Osteocyte (in vitro differentiated cells): ENCODE results near the gene GMPR. TPM values are rescaled to one million over a fixed set of nuclear protein-coding genes. Genes with fewer than 3 reads are reported as not detected.
"Not testable (repeated sequence)": the region's sequence is repeated elsewhere in the genome, so short reads cannot be mapped to it uniquely, and the experiment has no call there.

Source experiments
- DNase-seq: peaks from one replicate; pipeline ENCODE4 v3.0.0; 2021; ENCODE audit warnings: mixed read lengths; ENCODE audit not compliant: unreplicated experiment; ENCODE audit errors: extremely low spot score
- H3K27ac Mint-ChIP-seq: one replicate; pipeline ENCODE4 v1.8.0; 2021; ENCODE audit warnings: mild to moderate bottlenecking, mixed read lengths; ENCODE audit not compliant: unreplicated experiment
- H3K27me3 Mint-ChIP-seq: one replicate; pipeline ENCODE4 v1.8.0; 2021; ENCODE audit warnings: mixed read lengths; ENCODE audit not compliant: unreplicated experiment
- H3K36me3 Mint-ChIP-seq: one replicate; pipeline ENCODE4 v1.8.0; 2021; ENCODE audit warnings: mixed read lengths; ENCODE audit not compliant: unreplicated experiment
- H3K4me1 Mint-ChIP-seq: one replicate; pipeline ENCODE4 v1.8.0; 2021; ENCODE audit warnings: mixed read lengths; ENCODE audit not compliant: unreplicated experiment
- H3K4me3 Mint-ChIP-seq: one replicate; pipeline ENCODE4 v1.8.0; 2021; ENCODE audit warnings: mild to moderate bottlenecking, moderate library complexity, mixed read lengths; ENCODE audit not compliant: unreplicated experiment
- H3K9me3 Mint-ChIP-seq: one replicate; pipeline ENCODE4 v1.8.0; 2021; ENCODE audit warnings: mixed read lengths; ENCODE audit not compliant: unreplicated experiment
- total RNA-seq: library from RNA; stranded (reverse); gene quantifications from 2 replicates; pipeline ENCODE4 v1.2.1, GENCODE V29; 2021
- TF ChIP-seq, protein P1 (sequence below): fragments of 200-600 bp; sonication (generic); IDR thresholded peaks from 2 replicates; pipeline ENCODE4 v1.5.0; 2021; ENCODE audit warnings: antibody characterized with exemption, mild to moderate bottlenecking, moderate library complexity

GMPR gene
- total RNA-seq, 1 donor from 2014 or later: 7.8 TPM

DNA sequence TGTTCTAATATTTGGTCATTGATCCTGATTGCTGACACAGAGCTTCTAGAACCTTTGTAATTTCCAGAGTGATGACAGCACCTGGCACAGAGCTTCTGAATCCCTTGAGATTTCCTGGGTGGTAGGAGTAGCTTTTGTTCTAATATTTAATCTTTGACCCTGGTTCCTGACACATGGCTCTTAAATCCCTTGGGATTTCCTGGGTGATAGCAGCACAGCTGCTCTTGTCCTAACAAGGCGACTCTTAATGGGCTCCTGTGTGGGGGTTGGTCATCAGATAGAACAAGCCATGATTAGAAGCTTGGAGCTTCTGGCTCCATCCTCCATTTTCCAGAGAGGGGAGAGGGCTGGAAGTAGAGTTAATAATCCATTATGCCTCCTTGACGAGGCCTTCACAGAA, 18.4 kb downstream of the GMPR start:
- H3K9me3 Mint-ChIP-seq: no peaks in the 10 kb centered on the region
- H3K36me3 Mint-ChIP-seq: peaks cover 3% of the 10 kb centered on the region
- TF ChIP-seq, protein P1, sequence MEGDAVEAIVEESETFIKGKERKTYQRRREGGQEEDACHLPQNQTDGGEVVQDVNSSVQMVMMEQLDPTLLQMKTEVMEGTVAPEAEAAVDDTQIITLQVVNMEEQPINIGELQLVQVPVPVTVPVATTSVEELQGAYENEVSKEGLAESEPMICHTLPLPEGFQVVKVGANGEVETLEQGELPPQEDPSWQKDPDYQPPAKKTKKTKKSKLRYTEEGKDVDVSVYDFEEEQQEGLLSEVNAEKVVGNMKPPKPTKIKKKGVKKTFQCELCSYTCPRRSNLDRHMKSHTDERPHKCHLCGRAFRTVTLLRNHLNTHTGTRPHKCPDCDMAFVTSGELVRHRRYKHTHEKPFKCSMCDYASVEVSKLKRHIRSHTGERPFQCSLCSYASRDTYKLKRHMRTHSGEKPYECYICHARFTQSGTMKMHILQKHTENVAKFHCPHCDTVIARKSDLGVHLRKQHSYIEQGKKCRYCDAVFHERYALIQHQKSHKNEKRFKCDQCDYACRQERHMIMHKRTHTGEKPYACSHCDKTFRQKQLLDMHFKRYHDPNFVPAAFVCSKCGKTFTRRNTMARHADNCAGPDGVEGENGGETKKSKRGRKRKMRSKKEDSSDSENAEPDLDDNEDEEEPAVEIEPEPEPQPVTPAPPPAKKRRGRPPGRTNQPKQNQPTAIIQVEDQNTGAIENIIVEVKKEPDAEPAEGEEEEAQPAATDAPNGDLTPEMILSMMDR: no peak
- peaks cover 6% of the 10 kb centered on the region for H3K4me1 Mint-ChIP-seq
- H3K4me3 Mint-ChIP-seq: no peak overlapping the region
- H3K27ac Mint-ChIP-seq: no peak overlapping the region
- H3K27me3 Mint-ChIP-seq: no peaks in the 10 kb centered on the region
- no peak for DNase-seq

DNA sequence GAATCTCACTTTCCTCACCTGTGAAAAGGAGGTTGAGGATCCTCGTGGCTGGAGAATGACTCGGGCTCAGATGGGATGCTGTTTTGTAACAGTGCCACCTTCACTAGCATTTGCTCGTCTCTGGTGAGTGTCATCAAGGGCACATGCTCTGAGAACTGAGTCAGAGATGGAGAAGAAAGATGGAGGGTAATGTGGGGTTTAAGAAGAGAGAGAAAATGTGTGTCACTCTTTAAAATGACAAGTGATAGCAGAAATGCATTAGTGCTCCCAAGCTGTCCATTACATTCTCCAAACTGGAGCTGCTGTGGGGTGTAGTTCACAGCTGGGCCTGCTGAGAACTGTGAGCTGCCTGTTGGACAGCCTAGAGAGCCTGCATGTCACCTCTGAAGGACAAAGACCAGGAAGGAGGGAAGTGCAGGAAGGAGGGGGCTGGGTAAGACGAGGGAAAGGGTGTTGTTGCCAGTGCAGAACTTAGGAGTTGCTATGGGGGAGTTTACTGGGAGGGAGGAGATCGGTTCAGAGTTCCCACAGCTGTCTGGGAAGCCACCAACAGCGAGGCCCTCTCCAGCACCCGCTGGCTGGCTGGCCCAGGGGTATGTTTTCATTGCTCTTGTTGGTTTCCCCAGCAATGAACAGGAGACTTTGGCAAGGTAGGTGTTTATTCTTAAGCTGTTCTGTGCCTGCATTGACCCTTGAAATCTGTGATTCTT, 19.8 kb downstream of the GMPR start:
- H3K4me1 Mint-ChIP-seq: peaks cover 6% of the 10 kb centered on the region
- H3K9me3 Mint-ChIP-seq: no peaks in the 10 kb centered on the region
- TF ChIP-seq, protein P1: no peak
- H3K4me3 Mint-ChIP-seq: no peak overlapping the region
- no peak overlapping the region for H3K27ac Mint-ChIP-seq
- no peaks in the 10 kb centered on the region for H3K27me3 Mint-ChIP-seq
- H3K36me3 Mint-ChIP-seq: peaks cover 3% of the 10 kb centered on the region
- DNase-seq: no peak

DNA sequence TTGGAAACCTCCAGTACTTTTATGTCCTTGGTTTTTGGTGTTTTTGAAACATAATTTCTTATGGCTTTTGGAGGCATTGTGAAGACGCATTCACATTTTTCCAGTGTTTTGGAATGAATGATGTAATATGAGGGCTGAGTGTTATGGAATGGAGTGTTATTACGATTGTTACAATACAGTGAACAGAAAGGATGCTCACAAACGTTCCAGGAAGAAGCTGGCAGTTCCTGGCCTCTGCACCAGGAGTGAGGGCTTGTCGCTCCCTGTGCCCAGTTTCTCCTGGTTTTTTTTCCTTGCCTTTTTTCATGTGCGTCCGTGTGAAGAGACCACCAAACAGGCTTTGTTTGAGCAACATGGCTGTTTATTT, 20.3 kb downstream of the GMPR start:
- H3K9me3 Mint-ChIP-seq: no peaks in the 10 kb centered on the region
- H3K36me3 Mint-ChIP-seq: peaks cover 3% of the 10 kb centered on the region
- peaks cover 6% of the 10 kb centered on the region for H3K4me1 Mint-ChIP-seq
- H3K27me3 Mint-ChIP-seq: no peaks in the 10 kb centered on the region
- TF ChIP-seq, protein P1: no peak
- H3K27ac Mint-ChIP-seq: no peak overlapping the region
- no peak overlapping the region for H3K4me3 Mint-ChIP-seq
- no peak for DNase-seq

DNA sequence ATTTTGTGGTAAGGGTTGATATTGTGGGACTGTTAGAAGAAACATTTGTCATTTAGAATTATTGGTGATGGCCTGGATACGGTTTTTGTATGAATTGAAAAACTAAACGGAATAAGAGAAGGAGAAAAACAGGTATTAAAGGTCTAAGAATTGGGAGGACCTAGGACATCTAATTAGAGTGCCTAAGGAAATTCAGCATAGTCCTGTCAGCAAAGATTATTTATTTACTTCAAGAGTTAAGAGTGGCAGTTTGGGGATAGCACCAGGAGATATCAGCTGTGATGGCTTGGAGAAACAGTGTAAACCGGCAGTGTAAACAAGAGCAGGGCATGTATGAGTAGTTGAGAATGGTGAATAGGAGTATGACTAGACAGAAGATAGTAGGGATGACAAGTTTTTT, 21.2 kb downstream of the GMPR start:
- not testable (repeated sequence) for DNase-seq, H3K27ac Mint-ChIP-seq, H3K36me3 Mint-ChIP-seq, H3K4me3 Mint-ChIP-seq, H3K4me1 Mint-ChIP-seq, H3K27me3 Mint-ChIP-seq, H3K9me3 Mint-ChIP-seq

DNA sequence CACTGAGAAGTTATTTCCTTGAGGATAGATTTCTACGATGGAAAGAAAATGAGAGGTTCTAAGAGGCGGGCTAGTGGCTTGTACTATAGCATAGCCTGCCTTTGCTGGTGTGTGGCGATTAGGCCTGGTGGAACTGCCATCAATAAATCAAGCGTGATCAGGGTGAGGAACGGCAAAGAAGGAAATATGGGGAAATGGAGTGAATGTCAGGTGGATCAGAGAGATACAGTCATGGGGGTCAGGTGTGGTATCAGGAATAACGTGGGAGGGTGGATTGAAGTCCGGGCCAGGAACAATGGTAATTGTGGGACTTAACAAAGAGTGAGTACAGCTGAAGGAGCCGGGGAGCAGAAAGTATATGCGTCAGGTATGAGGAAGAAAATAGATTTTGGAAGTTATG, 22.2 kb downstream of the GMPR start:
- H3K36me3 Mint-ChIP-seq, H3K4me1 Mint-ChIP-seq, H3K9me3 Mint-ChIP-seq, H3K27ac Mint-ChIP-seq, DNase-seq, H3K27me3 Mint-ChIP-seq, H3K4me3 Mint-ChIP-seq: not testable (repeated sequence)

DNA sequence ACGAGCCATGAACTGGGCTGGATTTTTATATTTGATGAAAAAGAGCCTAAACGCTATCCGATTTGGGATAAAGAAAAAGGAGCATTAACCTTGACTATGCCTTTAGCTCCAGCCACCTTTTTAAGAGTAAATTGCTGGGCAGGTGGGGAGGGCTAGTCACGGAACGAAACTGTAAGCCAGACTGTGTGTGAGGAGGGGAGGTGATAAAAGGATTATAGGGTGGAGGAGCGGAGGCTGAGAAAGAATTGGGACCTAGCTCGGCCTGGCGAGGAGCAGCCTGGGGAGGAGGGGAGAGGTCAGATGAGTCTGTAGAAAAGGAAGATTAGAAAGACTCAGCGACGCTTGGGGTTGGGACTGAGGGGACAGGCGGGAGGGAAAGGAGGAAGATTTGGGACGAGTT, 24.4 kb downstream of the GMPR start:
- H3K27me3 Mint-ChIP-seq, H3K36me3 Mint-ChIP-seq, H3K4me3 Mint-ChIP-seq, H3K27ac Mint-ChIP-seq, H3K9me3 Mint-ChIP-seq, H3K4me1 Mint-ChIP-seq, DNase-seq: not testable (repeated sequence)

DNA sequence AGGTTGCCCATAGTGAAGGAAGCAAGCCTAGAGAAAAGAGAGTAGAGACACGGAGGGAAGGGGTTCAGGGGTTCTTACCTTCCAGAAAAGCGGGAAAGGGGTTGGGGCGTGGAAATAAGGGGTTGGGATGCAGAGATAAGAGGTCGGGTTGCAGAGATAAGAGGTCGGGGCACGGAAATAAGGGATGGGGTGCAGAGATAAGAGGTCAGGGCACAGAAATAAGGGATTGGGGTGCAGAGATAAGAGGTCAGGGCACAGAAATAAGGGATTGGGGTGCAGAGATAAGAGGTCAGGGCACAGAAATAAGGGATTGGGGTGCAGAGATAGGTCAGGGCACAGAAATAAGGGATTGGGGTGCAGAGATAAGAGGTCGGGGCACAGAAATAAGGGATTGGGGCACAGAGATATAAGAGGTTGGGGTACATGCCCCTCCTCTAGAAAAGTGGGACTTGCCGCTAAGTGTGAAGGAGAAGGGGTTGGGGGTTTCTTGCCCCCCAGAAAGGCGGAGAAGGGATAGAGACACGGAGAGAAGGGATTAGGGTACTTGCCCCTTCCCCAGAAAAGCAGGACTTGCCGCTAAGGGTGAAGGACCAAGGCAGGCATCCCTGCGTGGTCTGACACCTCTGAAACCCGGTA, 25.2 kb downstream of the GMPR start:
- not testable (repeated sequence) for H3K4me1 Mint-ChIP-seq, H3K36me3 Mint-ChIP-seq, H3K4me3 Mint-ChIP-seq, H3K27me3 Mint-ChIP-seq, DNase-seq, H3K27ac Mint-ChIP-seq, H3K9me3 Mint-ChIP-seq
